Measurements from ENCODE around the gene BSND. TPM values are rescaled to one million over a fixed set of nuclear protein-coding genes. Genes with fewer than 3 reads are reported as not detected.

BSND gene
- total RNA-seq, 1 experiment from 2014 or later = not detected

DNA sequence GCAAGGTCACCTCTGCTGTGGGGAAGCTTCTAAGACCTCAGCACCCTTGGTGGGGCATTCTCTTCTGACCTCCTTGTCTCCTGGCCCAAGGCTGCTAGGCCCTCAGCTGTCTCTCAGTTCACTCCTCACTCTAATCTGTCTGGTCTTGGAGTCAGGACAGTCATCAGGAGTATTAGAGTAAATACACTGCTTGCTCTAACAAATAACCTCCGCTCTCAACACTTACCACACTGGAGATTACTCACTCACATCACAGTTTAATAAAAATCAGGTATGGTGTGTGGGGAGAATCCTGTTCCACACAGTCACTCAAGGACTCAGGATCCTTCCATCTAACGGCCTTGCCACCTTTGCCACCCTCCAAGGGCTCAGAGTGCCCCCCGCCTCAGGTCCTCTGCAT, 44.9 kb upstream of the BSND start:
- Mint-ChIP-seq H3K36me3 (ENCODE audit: insufficient read depth, unreplicated experiment) (no peaks in the 10 kb centered on the region), H3K4me3 (ENCODE audit: unreplicated experiment) (no peak overlapping the region), H3K27me3 (ENCODE audit: insufficient read depth, unreplicated experiment) (no peaks in the 10 kb centered on the region), H3K27ac (ENCODE audit: unreplicated experiment) (no peak overlapping the region), H3K9me3 (ENCODE audit: unreplicated experiment) (peaks cover 9% of the 10 kb centered on the region), H3K4me1 (ENCODE audit: low read depth, unreplicated experiment) (peaks cover 18% of the 10 kb centered on the region)
- DNase-seq = no peak
- ChIA-PET CTCF (no interaction called here), POLR2A (no interaction called here)
- intact Hi-C loops (cut with micrococcal nuclease; ENCODE audit: unreplicated experiment) = no loop called here
- TF ChIP-seq, protein P1, sequence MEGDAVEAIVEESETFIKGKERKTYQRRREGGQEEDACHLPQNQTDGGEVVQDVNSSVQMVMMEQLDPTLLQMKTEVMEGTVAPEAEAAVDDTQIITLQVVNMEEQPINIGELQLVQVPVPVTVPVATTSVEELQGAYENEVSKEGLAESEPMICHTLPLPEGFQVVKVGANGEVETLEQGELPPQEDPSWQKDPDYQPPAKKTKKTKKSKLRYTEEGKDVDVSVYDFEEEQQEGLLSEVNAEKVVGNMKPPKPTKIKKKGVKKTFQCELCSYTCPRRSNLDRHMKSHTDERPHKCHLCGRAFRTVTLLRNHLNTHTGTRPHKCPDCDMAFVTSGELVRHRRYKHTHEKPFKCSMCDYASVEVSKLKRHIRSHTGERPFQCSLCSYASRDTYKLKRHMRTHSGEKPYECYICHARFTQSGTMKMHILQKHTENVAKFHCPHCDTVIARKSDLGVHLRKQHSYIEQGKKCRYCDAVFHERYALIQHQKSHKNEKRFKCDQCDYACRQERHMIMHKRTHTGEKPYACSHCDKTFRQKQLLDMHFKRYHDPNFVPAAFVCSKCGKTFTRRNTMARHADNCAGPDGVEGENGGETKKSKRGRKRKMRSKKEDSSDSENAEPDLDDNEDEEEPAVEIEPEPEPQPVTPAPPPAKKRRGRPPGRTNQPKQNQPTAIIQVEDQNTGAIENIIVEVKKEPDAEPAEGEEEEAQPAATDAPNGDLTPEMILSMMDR (IDR thresholded peaks at IDR 0.05; ENCODE audit: insufficient read depth in 1 of 2, low read depth in 1 of 2, low read length in 1 of 2, severe bottlenecking in 1 of 2, unreplicated experiment in 1 of 2) = no peak
- no peaks in the 10 kb centered on the region for H3K27me3 ChIP-seq (replicated peaks; ENCODE audit: control insufficient read depth, insufficient read depth, low read length)
- H3K4me1 ChIP-seq = no peaks in the 10 kb centered on the region; the same call in 1 of the 2 replicates
- no TSS peak for BruUV-seq (replicated peaks)
- H3K4me3 ChIP-seq (ENCODE audit: low read depth, low read length) = no peak overlapping the region
- no peaks in the 10 kb centered on the region for H3K36me3 ChIP-seq (ENCODE audit: control insufficient read depth, insufficient read depth, low read length)
- no peaks in the 10 kb centered on the region for H3K9me3 ChIP-seq

DNA sequence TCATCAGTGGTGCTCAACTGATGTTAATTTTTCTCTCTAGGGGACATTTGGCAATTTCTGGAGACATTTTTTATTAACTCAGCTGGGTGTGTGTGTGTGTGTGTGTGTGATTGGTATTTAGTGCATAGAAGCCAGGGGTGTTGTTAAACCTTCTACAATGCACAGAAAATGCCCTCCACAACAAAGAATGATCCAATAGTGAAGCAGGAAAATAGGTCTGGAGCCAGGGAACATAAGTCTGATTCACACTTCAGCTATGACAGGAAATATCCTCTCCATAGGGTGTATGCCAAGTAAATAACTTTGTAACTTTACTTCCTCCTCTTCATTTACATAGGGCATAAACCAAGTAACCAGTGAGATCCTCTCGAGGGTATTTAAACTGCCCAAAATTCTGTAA, 43.4 kb upstream of the BSND start:
- Histone ChIP-seq H3K27me3 (replicated peaks; ENCODE audit: control insufficient read depth, insufficient read depth, low read length) (no peaks in the 10 kb centered on the region), H3K9me3 (no peaks in the 10 kb centered on the region), H3K36me3 (ENCODE audit: control insufficient read depth, insufficient read depth, low read length) (no peaks in the 10 kb centered on the region), H3K4me1 (no peaks in the 10 kb centered on the region; the same call in 1 of the 2 replicates), H3K4me3 (ENCODE audit: low read depth, low read length) (no peak overlapping the region)
- no peak for DNase-seq
- no peak overlapping the region for H3K4me3 Mint-ChIP-seq (ENCODE audit: unreplicated experiment)
- no peaks in the 10 kb centered on the region for H3K27me3 Mint-ChIP-seq (ENCODE audit: insufficient read depth, unreplicated experiment)
- ChIA-PET CTCF (no interaction called here), POLR2A (no interaction called here)
- H3K9me3 Mint-ChIP-seq (ENCODE audit: unreplicated experiment) = peaks cover 9% of the 10 kb centered on the region
- H3K27ac Mint-ChIP-seq (ENCODE audit: unreplicated experiment) = no peak overlapping the region
- H3K4me1 Mint-ChIP-seq (ENCODE audit: low read depth, unreplicated experiment) = peaks cover 12% of the 10 kb centered on the region
- TF ChIP-seq, protein P1 (IDR thresholded peaks at IDR 0.05; ENCODE audit: insufficient read depth in 1 of 2, low read depth in 1 of 2, low read length in 1 of 2, severe bottlenecking in 1 of 2, unreplicated experiment in 1 of 2) = no peak
- no TSS peak for BruUV-seq (replicated peaks)
- H3K36me3 Mint-ChIP-seq (ENCODE audit: insufficient read depth, unreplicated experiment) = no peaks in the 10 kb centered on the region
- intact Hi-C loops (cut with micrococcal nuclease; ENCODE audit: unreplicated experiment) = no loop called here

DNA sequence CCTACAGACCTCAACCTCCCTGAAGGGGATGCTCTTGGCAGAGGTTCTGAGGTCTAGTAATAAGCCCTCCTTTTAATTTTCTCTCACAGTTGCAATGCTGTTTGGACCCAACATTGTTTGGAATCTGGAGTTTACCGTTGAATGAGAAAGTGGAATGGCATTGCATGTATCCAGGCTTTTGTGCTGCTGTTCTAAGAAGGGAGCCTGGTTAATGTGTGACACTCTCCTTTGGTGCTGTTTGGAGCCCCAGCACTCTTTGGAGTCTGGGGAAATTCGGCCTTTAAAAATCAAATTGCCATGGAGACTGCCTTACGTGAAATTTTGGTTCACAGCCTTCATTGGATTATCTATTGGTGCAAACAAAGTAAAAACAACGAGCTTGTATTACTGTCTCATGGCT, 42.0 kb upstream of the BSND start:
- CTCF ChIA-PET = interaction anchor here (0.6 kb wide), 2 partner anchors 10 to 66 kb away, joined by 5 to 8 read pairs; no protein-coding TSS in a partner anchor
- Mint-ChIP-seq H3K36me3 (ENCODE audit: insufficient read depth, unreplicated experiment) (no peaks in the 10 kb centered on the region), H3K27me3 (ENCODE audit: insufficient read depth, unreplicated experiment) (no peaks in the 10 kb centered on the region), H3K9me3 (ENCODE audit: unreplicated experiment) (peaks cover 9% of the 10 kb centered on the region), H3K4me1 (ENCODE audit: low read depth, unreplicated experiment) (peaks cover 1% of the 10 kb centered on the region), H3K27ac (ENCODE audit: unreplicated experiment) (no peak overlapping the region), H3K4me3 (ENCODE audit: unreplicated experiment) (no peak overlapping the region)
- H3K27me3 ChIP-seq (replicated peaks; ENCODE audit: control insufficient read depth, insufficient read depth, low read length) = no peaks in the 10 kb centered on the region
- H3K9me3 ChIP-seq = no peaks in the 10 kb centered on the region
- TF ChIP-seq, protein P1 (IDR thresholded peaks at IDR 0.05; ENCODE audit: insufficient read depth in 1 of 2, low read depth in 1 of 2, low read length in 1 of 2, severe bottlenecking in 1 of 2, unreplicated experiment in 1 of 2) = no peak
- H3K4me3 ChIP-seq (ENCODE audit: low read depth, low read length) = no peak overlapping the region
- H3K36me3 ChIP-seq (ENCODE audit: control insufficient read depth, insufficient read depth, low read length) = no peaks in the 10 kb centered on the region
- POLR2A ChIA-PET = interaction anchor here (0.6 kb wide), 1 partner anchor 46 kb away, joined by 4 read pairs; no protein-coding TSS in a partner anchor
- intact Hi-C loops (cut with micrococcal nuclease; ENCODE audit: unreplicated experiment) = no loop called here
- BruUV-seq (replicated peaks) = no TSS peak
- H3K4me1 ChIP-seq = no peaks in the 10 kb centered on the region
- DNase-seq = no peak

Measured in Caco-2 (cell line).